Right cardiac atrium (tissue), 5 donors: Measurements from ENCODE around the gene OSBPL10. TPM values are rescaled to one million over a fixed set of nuclear protein-coding genes. Genes with fewer than 3 reads are reported as not detected.

ENCODE experiments used
- ATAC-seq, 2 donors: fragments of 200-7000 bp; cut with Tn5 transposase; one replicate each; pipeline versions ENCODE4 v1.8.0 to v1.9.1; 2020; ENCODE audit warnings: moderate library complexity in 2 of 2, mild to moderate bottlenecking in 1 of 2
- DNase-seq, 3 donors: peaks; one replicate each; pipeline ENCODE4 v3.0.0-alpha.2; 2020
- H3K27ac ChIP-seq: one replicate; pipeline ENCODE4 v1.5.1; 2013; ENCODE audit warnings: mild to moderate bottlenecking, low read length, control low read depth, moderate library complexity
- H3K27me3 ChIP-seq: one replicate; pipeline ENCODE4 v1.6.1; 2013; ENCODE audit not compliant: control insufficient read depth, insufficient read depth
- H3K4me1 ChIP-seq: one replicate; pipeline ENCODE4 v1.6.1; 2013; ENCODE audit warnings: low read length; ENCODE audit not compliant: control insufficient read depth, insufficient read depth
- H3K4me3 ChIP-seq: one replicate; pipeline ENCODE4 v1.5.1; 2013; ENCODE audit warnings: low read length, control low read depth
- H3K9me3 ChIP-seq: one replicate; pipeline ENCODE4 v1.6.1; 2013; ENCODE audit warnings: low read length; ENCODE audit not compliant: control insufficient read depth
- WGBS: extraction: QIAGEN DNeasy Blood & Tissue Kit; methylation state at CpG from one replicate; pipeline ENCODE4 v1.1.7; 2013; 5-methylcytosine and 5-hydroxymethylcytosine counted together
- intact Hi-C, 4 donors: fragments of 100-400 bp; cut with DNase I; formaldehyde crosslinking; loops; one replicate each; pipeline versions ENCODE4 v1.11.0 to v1.14.0; 2022 to 2023
- polyA plus RNA-seq: library from polyadenylated mRNA; stranded (reverse); fragments of 200-250 nt; gene quantifications from one replicate; pipeline ENCODE4 v1.2.3, GENCODE V29; 2013
- total RNA-seq, 4 donors: library from RNA; stranded (reverse); fragmentation: NEBNext Ultra II Directional; extraction: Animal tissue kit (Norgen Biotek cat#: 25700); gene quantifications; one replicate each; pipeline ENCODE4 v1.2.1, GENCODE V29; 2021
- donor health status: healthy with polysubstance abuse.
- donor health status: DM: no; HTN: yes; CAD: no.
- donor health status: DM: no; HTN: no; CAD: no.
- donor health status: DM: no; HTN: yes; CAD: no; lungs with severe emphysema.
- donor health status: DM: yes; HTN: yes; CAD: no.

OSBPL10 gene
- total and polyA plus RNA-seq, 5 donors: 2.2 to 5.9 (median 4.9) TPM

- H3K27ac ChIP-seq: no peak overlapping the region
- DNase-seq (no peak), ATAC-seq (no peak)
- H3K9me3 ChIP-seq: no peaks in the 10 kb centered on the region
- no peak overlapping the region for H3K4me3 ChIP-seq
- WGBS: 85% methylated on average over 1 of the region's 1 CpG
- intact Hi-C loops: no loop called here
- no peaks in the 10 kb centered on the region for H3K4me1 ChIP-seq
- no peaks in the 10 kb centered on the region for H3K27me3 ChIP-seq
Measured at GRCh38 chr3:31922962-31923361, 58.1 kb downstream of the OSBPL10 start.

GRCh38 chr3:31921837-31922236 is 59.2 kb downstream of the OSBPL10 start:
- no peaks in the 10 kb centered on the region for H3K9me3 ChIP-seq
- no peaks in the 10 kb centered on the region for H3K27me3 ChIP-seq
- no peak for DNase-seq
- ATAC-seq: no peak
- no peaks in the 10 kb centered on the region for H3K4me1 ChIP-seq
- no peak overlapping the region for H3K4me3 ChIP-seq
- intact Hi-C loops: no loop called here
- WGBS: 96% methylated on average over 4 of the region's 4 CpGs
- no peak overlapping the region for H3K27ac ChIP-seq

GRCh38 chr3:31920310-31920709 is 60.8 kb downstream of the OSBPL10 start:
- Histone ChIP-seq H3K4me3 (no peak overlapping the region), H3K9me3 (no peaks in the 10 kb centered on the region), H3K4me1 (no peaks in the 10 kb centered on the region), H3K27ac (no peak overlapping the region), H3K27me3 (no peaks in the 10 kb centered on the region)
- intact Hi-C loops: no loop called here
- 83% methylated on average over 1 of the region's 1 CpG for WGBS
- DNase-seq (no peak), ATAC-seq (no peak)

DNA sequence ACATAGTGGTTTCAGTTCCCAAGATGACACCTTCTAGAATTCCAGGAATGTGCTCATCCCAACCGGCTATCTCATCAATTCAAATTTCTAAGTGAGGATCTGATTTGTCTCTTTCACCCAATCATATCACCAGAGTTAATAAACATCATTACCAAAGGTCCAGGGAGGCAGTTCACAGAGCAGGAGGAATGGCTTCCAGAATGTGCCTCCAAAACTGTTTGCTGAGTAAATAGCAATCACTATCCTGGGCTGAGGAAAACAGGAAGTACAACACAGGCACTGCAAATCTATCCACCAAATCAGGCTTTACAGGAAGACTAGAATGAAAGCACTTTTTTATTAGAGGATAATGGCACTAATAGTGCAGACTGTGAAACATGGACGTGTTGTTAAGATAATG is 61.5 kb downstream of the OSBPL10 start:
- Histone ChIP-seq H3K9me3 (no peaks in the 10 kb centered on the region), H3K4me1 (no peaks in the 10 kb centered on the region), H3K27ac (no peak overlapping the region), H3K4me3 (no peak overlapping the region), H3K27me3 (no peaks in the 10 kb centered on the region)
- ATAC-seq (no peak), DNase-seq (no peak)
- intact Hi-C loops: no loop called here
- WGBS: 62% methylated on average over 2 of the region's 2 CpGs

GRCh38 chr3:31918179-31919150 is 62.6 kb downstream of the OSBPL10 start:
- Histone ChIP-seq H3K4me3 (no peak overlapping the region), H3K4me1 (no peaks in the 10 kb centered on the region), H3K9me3 (no peaks in the 10 kb centered on the region), H3K27ac (no peak overlapping the region), H3K27me3 (no peaks in the 10 kb centered on the region)
- intact Hi-C loops: no loop called here
- 73% methylated on average over 5 of the region's 5 CpGs for WGBS
- DNase-seq: no peak
- peak in 1 of 2 donors; percentile 13 for ATAC-seq

GRCh38 chr3:31917303-31918005 is 63.6 kb downstream of the OSBPL10 start:
- no peaks in the 10 kb centered on the region for H3K27me3 ChIP-seq
- no peak overlapping the region for H3K27ac ChIP-seq
- H3K9me3 ChIP-seq: no peaks in the 10 kb centered on the region
- intact Hi-C loops: no loop called here
- DNase-seq: no peak
- WGBS: 35% methylated on average over 3 of the region's 3 CpGs
- H3K4me1 ChIP-seq: no peaks in the 10 kb centered on the region
- ATAC-seq: no peak
- H3K4me3 ChIP-seq: no peak overlapping the region

GRCh38 chr3:31911643-31912042 is 69.4 kb downstream of the OSBPL10 start:
- DNase-seq: no peak
- H3K4me3 ChIP-seq: no peak overlapping the region
- H3K27ac ChIP-seq: no peak overlapping the region
- no peaks in the 10 kb centered on the region for H3K9me3 ChIP-seq
- no peak for ATAC-seq
- intact Hi-C loops: no loop called here
- 97% methylated on average over 3 of the region's 3 CpGs for WGBS
- no peaks in the 10 kb centered on the region for H3K27me3 ChIP-seq
- no peaks in the 10 kb centered on the region for H3K4me1 ChIP-seq

- no peaks in the 10 kb centered on the region for H3K9me3 ChIP-seq
- no peak overlapping the region for H3K4me3 ChIP-seq
- WGBS: 97% methylated on average over 3 of the region's 3 CpGs
- no peak overlapping the region for H3K27ac ChIP-seq
- no peaks in the 10 kb centered on the region for H3K27me3 ChIP-seq
- ATAC-seq: no peak
- DNase-seq: no peak
- intact Hi-C loops: no loop called here
- no peaks in the 10 kb centered on the region for H3K4me1 ChIP-seq
Measured at GRCh38 chr3:31911124-31911523, 69.9 kb downstream of the OSBPL10 start.

- DNase-seq: no peak
- Histone ChIP-seq H3K4me3 (no peak overlapping the region), H3K27me3 (no peaks in the 10 kb centered on the region), H3K4me1 (no peaks in the 10 kb centered on the region), H3K27ac (no peak overlapping the region), H3K9me3 (no peaks in the 10 kb centered on the region)
- 89% methylated on average over 7 of the region's 7 CpGs for WGBS
- no peak for ATAC-seq
- intact Hi-C loops: no loop called here
Measured at GRCh38 chr3:31909455-31909854, 71.6 kb downstream of the OSBPL10 start.

GRCh38 chr3:31908391-31909097 is 72.5 kb downstream of the OSBPL10 start:
- Histone ChIP-seq H3K9me3 (no peaks in the 10 kb centered on the region), H3K27me3 (no peaks in the 10 kb centered on the region), H3K27ac (no peak overlapping the region), H3K4me1 (no peaks in the 10 kb centered on the region), H3K4me3 (no peak overlapping the region)
- ATAC-seq (no peak), DNase-seq (no peak)
- WGBS: 62% methylated on average over 5 of the region's 5 CpGs
- intact Hi-C loops: no loop called here

DNA sequence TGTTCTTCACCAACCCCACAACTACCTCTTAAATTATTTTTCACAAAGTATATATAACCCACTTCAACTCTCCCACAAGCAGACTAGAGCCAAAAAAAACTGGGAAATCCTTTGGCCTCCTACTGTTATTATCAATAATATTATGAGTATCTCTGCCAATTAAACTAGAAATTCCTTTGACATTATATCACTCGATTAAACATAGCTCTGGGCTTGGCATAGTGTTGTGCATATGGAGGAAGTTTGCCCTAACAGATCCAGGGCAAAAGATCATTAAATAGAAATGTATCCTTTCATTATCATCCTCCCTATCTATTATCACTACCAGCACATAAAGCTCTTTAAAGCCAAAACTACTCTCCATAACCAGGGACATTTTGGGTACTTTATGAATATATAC is 74.9 kb downstream of the OSBPL10 start:
- DNase-seq: no peak
- WGBS: 53% methylated on average over 1 of the region's 1 CpG
- Histone ChIP-seq H3K27me3 (no peaks in the 10 kb centered on the region), H3K9me3 (no peaks in the 10 kb centered on the region), H3K27ac (no peak overlapping the region), H3K4me1 (no peaks in the 10 kb centered on the region), H3K4me3 (no peak overlapping the region)
- intact Hi-C loops: no loop called here
- ATAC-seq: no peak
